SK-N-SH (cell line): ENCODE results near the gene OR1I1. TPM values are rescaled to one million over a fixed set of nuclear protein-coding genes. Genes with fewer than 3 reads are reported as not detected.

Experiments
- CTCF ChIA-PET: fragments of 300-600, 350-600 bp; formaldehyde crosslinking; extraction: SDS; loops from one replicate; lab custom pipeline; 2021; lab: Yijun Ruan, JAX
- POLR2A ChIA-PET: fragments of 350-600 bp; sonication (Branson Sonifier 250); formaldehyde crosslinking; extraction: SDS; loops from one replicate; lab custom pipeline; 2020; ENCODE audit warnings: antibody characterized with exemption, inconsistent platforms; lab: Yijun Ruan, JAX
- DNase-seq: peaks from one replicate; pipeline ENCODE4 v3.0.0; 2012
- H2AFZ ChIP-seq: fragments of 200-600 bp; sonication (generic); 2 replicates; pipeline ENCODE4 v1.8.1; 2016; ENCODE audit warnings: antibody characterized with exemption, mild to moderate bottlenecking, low read depth
- H3F3A ChIP-seq: fragments of 200-600 bp; sonication (generic); replicated peaks from 2 replicates; pipeline ENCODE3; 2016; ENCODE audit warnings: antibody characterized with exemption, mild to moderate bottlenecking; ENCODE audit not compliant: insufficient read depth
- H3K27ac ChIP-seq, 2 experiments: fragments of 200-500 bp in 1 of 2; fragments of 200-600 bp in 1 of 2; sonication (Bioruptor generic) in 1 of 2; sonication (generic), shearing (Covaris generic) in 1 of 2; 2 replicates each; pipeline versions ENCODE4 v1.5.1 to v1.6.1; 2014 to 2016; ENCODE audit warnings: low read depth in 2 of 2, inconsistent platforms in 1 of 2, low read length in 1 of 2, mild to moderate bottlenecking in 1 of 2, mixed read lengths in 1 of 2
- H3K27me3 ChIP-seq: fragments of 200-600 bp; sonication (generic), shearing (Covaris generic); 2 replicates; pipeline ENCODE4 v1.6.1; 2016; ENCODE audit warnings: mixed run types; ENCODE audit not compliant: insufficient read depth
- H3K36me3 ChIP-seq, 2 experiments: fragments of 200-500 bp in 1 of 2; fragments of 200-600 bp in 1 of 2; sonication (Bioruptor generic) in 1 of 2; sonication (generic) in 1 of 2; replicated peaks in 1 of 2; 2 replicates each; pipeline versions ENCODE3 to v1.5.1; 2014 to 2016; ENCODE audit warnings: low read length in 1 of 2, mild to moderate bottlenecking in 1 of 2; ENCODE audit not compliant: insufficient read depth in 2 of 2, control insufficient read depth in 1 of 2
- H3K4me1 ChIP-seq, 2 experiments: fragments of 200-500 bp in 1 of 2; fragments of 200-600 bp in 1 of 2; sonication (Bioruptor generic) in 1 of 2; sonication (generic), shearing (Covaris generic) in 1 of 2; 2 replicates each; pipeline versions ENCODE4 v1.5.1 to v1.6.1; 2014 to 2016; ENCODE audit warnings: low read depth in 1 of 2, low read length in 1 of 2, mixed run types in 1 of 2; ENCODE audit not compliant: insufficient read depth in 2 of 2, control insufficient read depth in 1 of 2
- H3K4me2 ChIP-seq: fragments of 200-600 bp; sonication (generic), shearing (Covaris generic); 2 replicates; pipeline ENCODE4 v1.6.1; 2017; ENCODE audit warnings: mixed run types
- H3K4me3 ChIP-seq, 2 experiments: fragments of 200-500 bp in 1 of 2; fragments of 200-600 bp in 1 of 2; sonication (Bioruptor generic) in 1 of 2; sonication (generic), shearing (Covaris generic) in 1 of 2; 2 replicates each; pipeline versions ENCODE4 v1.5.1 to v1.8.1; 2014 to 2016; ENCODE audit warnings: low read depth in 2 of 2, inconsistent platforms in 1 of 2, low read length in 1 of 2, mild to moderate bottlenecking in 1 of 2, mixed read lengths in 1 of 2, moderate library complexity in 1 of 2
- H3K79me2 ChIP-seq: fragments of 200-600 bp; sonication (generic); 2 replicates; pipeline ENCODE4 v1.8.1; 2017; ENCODE audit warnings: mild to moderate bottlenecking; ENCODE audit not compliant: insufficient read depth
- H3K9ac ChIP-seq: fragments of 200-600 bp; sonication (generic); 2 replicates; pipeline ENCODE4 v1.6.1; 2017; ENCODE audit warnings: mixed run types
- H3K9me2 ChIP-seq: fragments of 200-600 bp; sonication (generic); 2 replicates; pipeline ENCODE4 v1.6.1; 2017; ENCODE audit warnings: mixed run types
- H3K9me3 ChIP-seq: fragments of 200-600 bp; sonication (generic); 2 replicates; pipeline ENCODE4 v1.6.1; 2017; ENCODE audit warnings: mixed run types, mild to moderate bottlenecking, moderate library complexity
- H4K20me1 ChIP-seq: fragments of 200-600 bp; sonication (generic); 2 replicates; pipeline ENCODE4 v1.6.1; 2017; ENCODE audit warnings: mild to moderate bottlenecking, mixed run types; ENCODE audit not compliant: insufficient read depth
- CHD2 ChIP-seq: fragments of 150-350 bp; IDR thresholded peaks from 2 replicates; pipeline ENCODE4 v1.6.1; 2018; ENCODE audit warnings: low read length; ENCODE audit not compliant: partially characterized antibody
- CTCF ChIP-seq: fragments of 200-600 bp; sonication (generic); IDR thresholded peaks from 2 replicates; pipeline ENCODE4 v1.6.1; 2017; ENCODE audit warnings: antibody characterized with exemption, mild to moderate bottlenecking, moderate library complexity
- ELF1 ChIP-seq: IDR thresholded peaks from 2 replicates; pipeline ENCODE4 v1.4.0; 2012
- EP300 ChIP-seq, 2 experiments: IDR thresholded peaks; 2 replicates each; pipeline versions ENCODE4 v1.4.0 to v1.6.1; 2012; ENCODE audit warnings: borderline replicate concordance in 1 of 2, low read depth in 1 of 2, low read length in 1 of 2
- EZH2phosphoT487 ChIP-seq: fragments of 200-600 bp; sonication (generic); IDR thresholded peaks from 2 replicates; pipeline ENCODE4 v1.6.1; 2017; ENCODE audit warnings: low read depth, mixed run types, mild to moderate bottlenecking, antibody characterized with exemption, moderate library complexity, borderline replicate concordance
- FOSL2 ChIP-seq: IDR thresholded peaks from 2 replicates; pipeline ENCODE4 v1.4.0; 2012; ENCODE audit warnings: low read depth, mild to moderate bottlenecking, moderate library complexity, borderline replicate concordance
- FOXM1 ChIP-seq: IDR thresholded peaks from 2 replicates; pipeline ENCODE4 v1.4.0; 2012; ENCODE audit warnings: low read depth, mild to moderate bottlenecking
- GATA2 ChIP-seq: sonication (generic); formaldehyde crosslinking; IDR thresholded peaks from 2 replicates; pipeline ENCODE4 v1.5.0; 2020; ENCODE audit warnings: mild to moderate bottlenecking, missing genetic modification reagents
- MXI1 ChIP-seq: IDR thresholded peaks from 2 replicates; pipeline ENCODE4 v1.6.1; 2012; ENCODE audit warnings: mild to moderate bottlenecking, low read depth, low read length, improper control_type of control experiment
- NFIC ChIP-seq: IDR thresholded peaks from 2 replicates; pipeline ENCODE4 v1.4.0; 2012; ENCODE audit warnings: borderline replicate concordance
- RAD21 ChIP-seq: IDR thresholded peaks from 2 replicates; pipeline ENCODE4 v1.6.1; 2012; ENCODE audit warnings: mild to moderate bottlenecking, low read length
- RXRA ChIP-seq: IDR thresholded peaks from 2 replicates; pipeline ENCODE4 v1.4.0; 2012; ENCODE audit warnings: low read depth, mild to moderate bottlenecking, borderline replicate concordance
- SIN3A ChIP-seq: IDR thresholded peaks from 2 replicates; pipeline ENCODE4 v1.6.1; 2012; ENCODE audit warnings: low read depth, mild to moderate bottlenecking, low read length, moderate library complexity, borderline replicate concordance
- SMC3 ChIP-seq: IDR thresholded peaks from 2 replicates; pipeline ENCODE4 v1.6.1; 2012; ENCODE audit warnings: low read depth, low read length, improper control_type of control experiment
- TAF1 ChIP-seq: IDR thresholded peaks from 2 replicates; pipeline ENCODE4 v1.6.1; 2012; ENCODE audit warnings: low read depth, mild to moderate bottlenecking, low read length, moderate library complexity, borderline replicate concordance
- TCF12 ChIP-seq: IDR thresholded peaks from 2 replicates; pipeline ENCODE4 v1.4.0; 2012
- TEAD4 ChIP-seq: IDR thresholded peaks from 2 replicates; pipeline ENCODE4 v1.4.0; 2012; ENCODE audit warnings: mild to moderate bottlenecking, borderline replicate concordance; ENCODE audit not compliant: insufficient read depth
- USF1 ChIP-seq: IDR thresholded peaks from 2 replicates; pipeline ENCODE4 v1.4.0; 2012; ENCODE audit warnings: low read depth, borderline replicate concordance
- USF2 ChIP-seq: fragments of 150-350 bp; IDR thresholded peaks from 2 replicates; pipeline ENCODE4 v1.6.1; 2017; ENCODE audit warnings: antibody characterized with exemption, low read length, low read depth, borderline replicate concordance
- WGBS: methylation state at CpG from one replicate; pipeline ENCODE4 v1.1.6; 2017; ENCODE audit warnings: low lambda C conversion rate; 5-methylcytosine and 5-hydroxymethylcytosine counted together
- polyA plus RNA-seq, 3 experiments: library from polyadenylated mRNA; depleted of rRNA; stranded (reverse); fragments of >200 nt; gene quantifications; 2 replicates each; pipeline ENCODE4 v1.2.3, GENCODE V29; 2012
- TF ChIP-seq, protein P1 (sequence below): IDR thresholded peaks from 2 replicates; pipeline ENCODE4 v1.4.0; 2012; ENCODE audit warnings: low read depth

OR1I1 gene
- polyA plus RNA-seq, 1 of the 3 experiments (the other 2 are of a cell fraction), result not detected

- TF ChIP-seq RXRA, result no peak
Observed at GRCh38 chr19:15115762-15116615, 34.0 kb downstream of the OR1I1 start (continued).

GRCh38 chr19:15116856-15117255 lies 34.8 kb downstream of the OR1I1 start:
- 0 out of 2 replicates have a peak, but pooled peaks cover 8% of the 10 kb centered on the region for H4K20me1 ChIP-seq
- no peaks in the 10 kb centered on the region for H3K27me3 ChIP-seq
- ChIA-PET CTCF (interaction anchor here (2.6 kb wide), 1 partner anchor 16 kb away, joined by 7 read pairs; no protein-coding TSS in a partner anchor), POLR2A (no interaction called here)
- 93% methylated on average over 12 of the region's 12 CpGs for WGBS
- H3K79me2 ChIP-seq, result no peaks in the 10 kb centered on the region
- H2AFZ ChIP-seq, result no peak overlapping the region
- no peak overlapping the region for H3K4me3 ChIP-seq
- H3K9me2 ChIP-seq, result no peaks in the 10 kb centered on the region
- H3F3A ChIP-seq, result peaks cover 26% of the 10 kb centered on the region
- H3K4me1 ChIP-seq, result no peaks in the 10 kb centered on the region
- no peak for TF ChIP-seq USF1
- no peak for TF ChIP-seq EP300 (IDR thresholded peaks at IDR 0.05; ENCODE audit: borderline replicate concordance in 1 of 2, low read depth in 1 of 2, low read length in 1 of 2)
- TF ChIP-seq FOSL2, result no peak
- TF ChIP-seq TCF12, result no peak
- TF ChIP-seq USF2, result no peak
- TF ChIP-seq EZH2phosphoT487, result no peak
- TF ChIP-seq CTCF, result no peak
- no peak for TF ChIP-seq FOXM1
- TF ChIP-seq RXRA, result no peak
- no peak for TF ChIP-seq RAD21
- no peak for TF ChIP-seq NFIC
- TF ChIP-seq, protein P1, sequence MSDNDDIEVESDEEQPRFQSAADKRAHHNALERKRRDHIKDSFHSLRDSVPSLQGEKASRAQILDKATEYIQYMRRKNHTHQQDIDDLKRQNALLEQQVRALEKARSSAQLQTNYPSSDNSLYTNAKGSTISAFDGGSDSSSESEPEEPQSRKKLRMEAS, result no peak
- no peak for TF ChIP-seq ELF1
- TF ChIP-seq TEAD4, result no peak
- no peak for TF ChIP-seq TAF1
- no peak for TF ChIP-seq SIN3A
- TF ChIP-seq SMC3, result no peak
- TF ChIP-seq GATA2 (CRISPR knock-in tag), result no peak
- TF ChIP-seq MXI1, result no peak
- TF ChIP-seq CHD2, result no peak
- no peak for DNase-seq
- H3K9ac ChIP-seq, result no peak overlapping the region
- peaks cover 42 to 67% of the 10 kb centered on the region in 2 experiments for H3K36me3 ChIP-seq
- H3K27ac ChIP-seq, result no peak overlapping the region
- no peak overlapping the region for H3K4me2 ChIP-seq
- H3K9me3 ChIP-seq, result no peaks in the 10 kb centered on the region
